K562 (cell line): ENCODE data around the gene PRKACA. TPM values are rescaled to one million over a fixed set of nuclear protein-coding genes. Genes with fewer than 3 reads are reported as not detected.

Experiments used
- CBFA2T2 ChIP-seq: fragments of 450-650 bp; conservative IDR thresholded peaks from 2 replicates; pipeline ENCODE4 v1.6.1; 2017; ENCODE audit warnings: mild to moderate bottlenecking
- CCNT2 ChIP-seq: IDR thresholded peaks from 2 replicates; pipeline ENCODE4 v1.6.1; 2011; ENCODE audit warnings: borderline replicate concordance, low read depth, mild to moderate bottlenecking, moderate library complexity, mixed read lengths, low read length; ENCODE audit not compliant: insufficient read length; ENCODE audit errors: extremely low read depth
- DEAF1 ChIP-seq: fragments of 450-650 bp; formaldehyde crosslinking; IDR thresholded peaks from 2 replicates; pipeline ENCODE4 v1.4.0; 2020; ENCODE audit warnings: mild to moderate bottlenecking, moderate library complexity
- GABPA ChIP-seq: fragments of 200-800 bp; sonication (Bioruptor generic); conservative IDR thresholded peaks from 2 replicates; pipeline ENCODE4 v1.6.1; 2016; ENCODE audit warnings: low read depth, missing genetic modification characterization, missing compliant biosample characterization
- GTF2B ChIP-seq: IDR thresholded peaks from 2 replicates; pipeline ENCODE4 v1.6.1; 2011; ENCODE audit not compliant: insufficient read length; ENCODE audit errors: extremely low read depth
- GTF2F1 ChIP-seq: IDR thresholded peaks from 2 replicates; pipeline ENCODE4 v1.6.1; 2011; ENCODE audit warnings: low read depth, low read length, improper control_type of control experiment
- HDAC2 ChIP-seq: fragments of 450-650 bp; IDR thresholded peaks from 2 replicates; pipeline ENCODE4 v1.6.1; 2016; ENCODE audit warnings: mild to moderate bottlenecking
- JUND ChIP-seq, 2 experiments: IDR thresholded peaks; 2 replicates in 1 of 2; 3 replicates in 1 of 2; pipeline ENCODE4 v1.6.1; 2011; ENCODE audit warnings: borderline replicate concordance in 2 of 2, low read depth in 2 of 2, low read length in 2 of 2, improper control_type of control experiment in 1 of 2, missing biosample characterization in 1 of 2, missing genetic modification characterization in 1 of 2, missing genetic modification reagents in 1 of 2
- KLF1 ChIP-seq: fragments of 450-650 bp; IDR thresholded peaks from 2 replicates; pipeline ENCODE4 v1.6.1; 2016; ENCODE audit warnings: missing genetic modification characterization, missing compliant biosample characterization
- MED1 ChIP-seq: sonication (generic); formaldehyde crosslinking; IDR thresholded peaks from 2 replicates; pipeline ENCODE4 v1.8.1; 2023; ENCODE audit warnings: missing genetic modification reagents, borderline replicate concordance
- PURB ChIP-seq: sonication (generic); formaldehyde crosslinking; IDR thresholded peaks from 2 replicates; pipeline ENCODE4 v1.9.0; 2021; ENCODE audit warnings: low read depth, mild to moderate bottlenecking, missing genetic modification reagents
- TRIM24 ChIP-seq, 2 experiments: fragments of 450-650 bp; IDR thresholded peaks; 2 replicates each; pipeline ENCODE4 v1.6.1; 2016
- ZNF217 ChIP-seq: sonication (generic); formaldehyde crosslinking; IDR thresholded peaks from 2 replicates; pipeline ENCODE4 v1.8.0; 2022; ENCODE audit warnings: mild to moderate bottlenecking, missing genetic modification reagents
- polyA plus RNA-seq, 8 experiments: library from polyadenylated mRNA; depleted of rRNA in 4 of 8; stranded (reverse) in 5 of 8; unstranded in 3 of 8; fragments of >200 nt; fragmentation: Nextera tagmentation in 2 of 8; fragmentation: Illumina TruSeq in 1 of 8; extraction: Ambion mirVana in 2 of 8; extraction: Trizol in 1 of 8; gene quantifications; 2 replicates each; pipeline versions ENCODE4 v1.2.1 to v1.2.3, GENCODE V29; 2011 to 2014; ENCODE audit warnings: inconsistent platforms in 1 of 8, missing spikeins in 1 of 8
- total RNA-seq, 7 experiments: library from RNA; depleted of rRNA in 6 of 7; stranded (reverse); fragments of >200 nt in 6 of 7; fragmentation: Illumina TruSeq in 2 of 7; extraction: Trizol in 2 of 7; gene quantifications; 2 replicates each; pipeline versions ENCODE4 v1.2.1 to v1.2.3, GENCODE V29; 2011 to 2021; ENCODE audit warnings: low replicate concordance in 1 of 7
- TF ChIP-seq, protein P1 (sequence below): sonication (generic); formaldehyde crosslinking; IDR thresholded peaks from 2 replicates; pipeline ENCODE4 v1.8.0; 2022; ENCODE audit warnings: missing genetic modification reagents, mild to moderate bottlenecking, borderline replicate concordance
- TF ChIP-seq, protein P2 (sequence below): fragments of 450-650 bp; formaldehyde crosslinking; IDR thresholded peaks from 2 replicates; pipeline ENCODE4 v1.4.0; 2022; ENCODE audit warnings: missing genetic modification characterization
- TF ChIP-seq, protein P3 (sequence below), 2 experiments: IDR thresholded peaks; 2 replicates each; pipeline ENCODE4 v1.6.1; 2011; ENCODE audit warnings: borderline replicate concordance in 1 of 2, control low read depth in 1 of 2, low read depth in 1 of 2, low read length in 1 of 2, mild to moderate bottlenecking in 1 of 2, mixed read lengths in 1 of 2, moderate library complexity in 1 of 2; ENCODE audit not compliant: insufficient read depth in 1 of 2, insufficient read length in 1 of 2, poor library complexity in 1 of 2, severe bottlenecking in 1 of 2; ENCODE audit errors: extremely low read depth in 1 of 2

Gene PRKACA
- total and polyA plus RNA-seq, 9 of the 15 experiments (the other 6 are each of a cell fraction or from before 2014, with no cell fraction given): 1.2 to 63.1 (median 13.0) TPM

DNA sequence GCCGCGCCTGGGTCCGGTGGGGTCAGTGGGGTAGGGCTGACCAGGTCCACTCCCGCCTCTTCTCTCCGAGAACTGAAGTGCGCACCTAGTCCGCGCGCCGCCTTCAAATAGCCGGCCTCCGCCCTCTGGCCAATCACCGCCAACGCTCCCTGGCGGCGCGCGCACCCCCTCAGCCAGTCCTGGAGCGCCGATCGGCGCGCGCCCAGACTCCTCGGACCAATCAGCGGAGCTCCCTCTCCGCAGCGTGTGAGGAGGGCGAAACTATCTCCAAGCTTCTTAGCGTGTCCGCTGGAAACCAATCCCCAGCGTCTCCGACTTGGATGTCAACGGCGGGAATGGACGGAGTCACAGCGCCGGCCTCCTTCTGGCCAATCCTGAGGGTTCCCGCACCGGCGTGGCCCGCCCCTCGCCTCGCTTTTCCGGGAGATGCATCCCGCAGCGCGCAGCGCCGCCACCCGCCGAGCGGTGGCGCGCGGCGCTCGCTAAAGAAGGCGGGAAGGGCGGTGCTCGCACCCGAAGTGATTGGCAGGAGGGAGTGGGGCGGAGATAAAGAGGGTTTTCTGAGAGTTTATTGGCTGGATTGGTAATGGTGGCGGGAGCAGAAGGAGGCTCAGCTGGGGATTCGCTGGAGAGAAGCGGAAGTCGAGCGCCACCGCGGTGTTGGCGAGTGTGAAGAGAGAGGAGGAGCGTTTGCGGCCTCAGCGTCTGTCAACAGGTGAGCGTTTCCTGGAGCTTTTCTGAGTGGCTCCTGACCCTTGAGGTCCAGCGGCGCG, 19.1 kb upstream of the PRKACA start, which contains the start of gene ASF1B (continued):
- TF ChIP-seq, protein P1, sequence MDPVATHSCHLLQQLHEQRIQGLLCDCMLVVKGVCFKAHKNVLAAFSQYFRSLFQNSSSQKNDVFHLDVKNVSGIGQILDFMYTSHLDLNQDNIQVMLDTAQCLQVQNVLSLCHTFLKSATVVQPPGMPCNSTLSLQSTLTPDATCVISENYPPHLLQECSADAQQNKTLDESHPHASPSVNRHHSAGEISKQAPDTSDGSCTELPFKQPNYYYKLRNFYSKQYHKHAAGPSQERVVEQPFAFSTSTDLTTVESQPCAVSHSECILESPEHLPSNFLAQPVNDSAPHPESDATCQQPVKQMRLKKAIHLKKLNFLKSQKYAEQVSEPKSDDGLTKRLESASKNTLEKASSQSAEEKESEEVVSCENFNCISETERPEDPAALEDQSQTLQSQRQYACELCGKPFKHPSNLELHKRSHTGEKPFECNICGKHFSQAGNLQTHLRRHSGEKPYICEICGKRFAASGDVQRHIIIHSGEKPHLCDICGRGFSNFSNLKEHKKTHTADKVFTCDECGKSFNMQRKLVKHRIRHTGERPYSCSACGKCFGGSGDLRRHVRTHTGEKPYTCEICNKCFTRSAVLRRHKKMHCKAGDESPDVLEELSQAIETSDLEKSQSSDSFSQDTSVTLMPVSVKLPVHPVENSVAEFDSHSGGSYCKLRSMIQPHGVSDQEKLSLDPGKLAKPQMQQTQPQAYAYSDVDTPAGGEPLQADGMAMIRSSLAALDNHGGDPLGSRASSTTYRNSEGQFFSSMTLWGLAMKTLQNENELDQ (CRISPR knock-in tag): no peak
- TF ChIP-seq, protein P2, sequence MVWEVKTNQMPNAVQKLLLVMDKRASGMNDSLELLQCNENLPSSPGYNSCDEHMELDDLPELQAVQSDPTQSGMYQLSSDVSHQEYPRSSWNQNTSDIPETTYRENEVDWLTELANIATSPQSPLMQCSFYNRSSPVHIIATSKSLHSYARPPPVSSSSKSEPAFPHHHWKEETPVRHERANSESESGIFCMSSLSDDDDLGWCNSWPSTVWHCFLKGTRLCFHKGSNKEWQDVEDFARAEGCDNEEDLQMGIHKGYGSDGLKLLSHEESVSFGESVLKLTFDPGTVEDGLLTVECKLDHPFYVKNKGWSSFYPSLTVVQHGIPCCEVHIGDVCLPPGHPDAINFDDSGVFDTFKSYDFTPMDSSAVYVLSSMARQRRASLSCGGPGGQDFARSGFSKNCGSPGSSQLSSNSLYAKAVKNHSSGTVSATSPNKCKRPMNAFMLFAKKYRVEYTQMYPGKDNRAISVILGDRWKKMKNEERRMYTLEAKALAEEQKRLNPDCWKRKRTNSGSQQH: no peak
- TF ChIP-seq KLF1 (tag): peak; percentile 86; the same call in 1 of the 2 replicates
- TF ChIP-seq, protein P3, sequence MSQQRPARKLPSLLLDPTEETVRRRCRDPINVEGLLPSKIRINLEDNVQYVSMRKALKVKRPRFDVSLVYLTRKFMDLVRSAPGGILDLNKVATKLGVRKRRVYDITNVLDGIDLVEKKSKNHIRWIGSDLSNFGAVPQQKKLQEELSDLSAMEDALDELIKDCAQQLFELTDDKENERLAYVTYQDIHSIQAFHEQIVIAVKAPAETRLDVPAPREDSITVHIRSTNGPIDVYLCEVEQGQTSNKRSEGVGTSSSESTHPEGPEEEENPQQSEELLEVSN (IDR thresholded peaks at IDR 0.05; ENCODE audit: borderline replicate concordance in 1 of 2, extremely low read depth in 1 of 2, insufficient read depth in 1 of 2, insufficient read length in 1 of 2, low read depth in 1 of 2, low read length in 1 of 2, poor library complexity in 1 of 2, severe bottlenecking in 1 of 2): peak; percentile 98
- TF ChIP-seq GTF2F1: peak; percentile 71
- TF ChIP-seq TRIM24 (IDR thresholded peaks at IDR 0.05): no peak; a peak in 1 of 4 replicates
- TF ChIP-seq PURB (CRISPR knock-in tag): no peak
- peak; percentile 77 for TF ChIP-seq CCNT2
- peak; percentile 54 for TF ChIP-seq HDAC2
- TF ChIP-seq GTF2B: no peak
- peak; percentile 47; the same call in 1 of the 2 replicates for TF ChIP-seq JUND (IDR thresholded peaks at IDR 0.05; ENCODE audit: borderline replicate concordance, low read depth, low read length)
- no peak for TF ChIP-seq JUND (tag; IDR thresholded peaks at IDR 0.05; ENCODE audit: borderline replicate concordance, low read depth, low read length)
- TF ChIP-seq MED1 (CRISPR knock-in tag): no peak
- no peak for TF ChIP-seq CBFA2T2
- no peak for TF ChIP-seq ZNF217 (CRISPR knock-in tag)
- peak; percentile 96 for TF ChIP-seq GABPA (tag)
- TF ChIP-seq DEAF1 (CRISPR knock-in tag): peak; percentile 91
